Transverse colon (tissue), 3 donors: ENCODE measurements around the gene PARVA.

Experiments used
- EP300 ChIP-seq: sonication (generic); formaldehyde crosslinking; IDR thresholded peaks from one replicate; pipeline ENCODE4 v1.6.1; 2017; ENCODE audit warnings: antibody characterized with exemption, low read depth
- POLR2A ChIP-seq: fragments of 450-650 bp; IDR thresholded peaks from one replicate; pipeline ENCODE4 v1.6.1; 2016; ENCODE audit warnings: antibody characterized with exemption, mild to moderate bottlenecking, moderate library complexity
- TF ChIP-seq, protein P1 (sequence below), 5 experiments: fragments of 200-600 bp in 3 of 5; fragments of 450-650 bp in 2 of 5; sonication (generic) in 3 of 5; IDR thresholded peaks; 1 replicate in 2 of 5; 2 replicates in 3 of 5; pipeline ENCODE4 v1.5.1; 2016 to 2017; ENCODE audit warnings: antibody characterized with exemption in 5 of 5, inconsistent platforms in 3 of 5, mild to moderate bottlenecking in 2 of 5, moderate library complexity in 1 of 5

DNA sequence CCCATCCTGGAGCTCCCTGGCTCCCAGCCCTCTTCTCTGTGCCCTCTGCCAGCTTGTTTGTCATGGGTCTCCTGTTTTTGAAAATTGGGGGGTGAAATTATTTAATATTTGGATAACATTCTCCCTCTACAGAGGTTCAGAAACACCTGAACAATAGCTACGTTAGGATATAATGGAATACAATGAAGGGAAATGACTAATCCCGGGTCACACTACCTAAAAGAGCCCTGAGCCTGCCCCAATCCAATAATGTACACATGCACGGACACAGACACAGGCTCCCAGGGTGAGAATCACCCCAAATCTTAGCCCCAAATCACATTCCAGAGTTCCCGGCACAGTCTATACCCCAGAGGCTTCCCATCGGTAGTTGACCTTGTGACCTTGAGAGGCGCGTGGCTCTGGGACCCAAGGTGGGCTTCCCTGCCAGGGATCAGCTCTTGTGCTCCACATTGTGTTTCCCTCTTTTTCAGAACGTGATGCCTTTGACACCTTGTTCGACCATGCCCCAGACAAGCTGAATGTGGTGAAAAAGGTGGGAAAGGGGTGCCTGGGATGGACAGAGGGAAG lies 135.5 kb downstream of the PARVA start:
- no peak for TF ChIP-seq POLR2A
- TF ChIP-seq, protein P1, sequence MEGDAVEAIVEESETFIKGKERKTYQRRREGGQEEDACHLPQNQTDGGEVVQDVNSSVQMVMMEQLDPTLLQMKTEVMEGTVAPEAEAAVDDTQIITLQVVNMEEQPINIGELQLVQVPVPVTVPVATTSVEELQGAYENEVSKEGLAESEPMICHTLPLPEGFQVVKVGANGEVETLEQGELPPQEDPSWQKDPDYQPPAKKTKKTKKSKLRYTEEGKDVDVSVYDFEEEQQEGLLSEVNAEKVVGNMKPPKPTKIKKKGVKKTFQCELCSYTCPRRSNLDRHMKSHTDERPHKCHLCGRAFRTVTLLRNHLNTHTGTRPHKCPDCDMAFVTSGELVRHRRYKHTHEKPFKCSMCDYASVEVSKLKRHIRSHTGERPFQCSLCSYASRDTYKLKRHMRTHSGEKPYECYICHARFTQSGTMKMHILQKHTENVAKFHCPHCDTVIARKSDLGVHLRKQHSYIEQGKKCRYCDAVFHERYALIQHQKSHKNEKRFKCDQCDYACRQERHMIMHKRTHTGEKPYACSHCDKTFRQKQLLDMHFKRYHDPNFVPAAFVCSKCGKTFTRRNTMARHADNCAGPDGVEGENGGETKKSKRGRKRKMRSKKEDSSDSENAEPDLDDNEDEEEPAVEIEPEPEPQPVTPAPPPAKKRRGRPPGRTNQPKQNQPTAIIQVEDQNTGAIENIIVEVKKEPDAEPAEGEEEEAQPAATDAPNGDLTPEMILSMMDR (IDR thresholded peaks at IDR 0.05) = no peak
- no peak for TF ChIP-seq EP300
